IPS-20b (cell line): Measurements from ENCODE around the gene DLG2.

Experiments
- H3K27ac ChIP-seq: one replicate; pipeline ENCODE4 v1.5.1; 2013; ENCODE audit warnings: low read length
- H3K27me3 ChIP-seq: 2 replicates; pipeline ENCODE4 v1.6.1; 2013; ENCODE audit warnings: mild to moderate bottlenecking, low read length, inconsistent platforms; ENCODE audit not compliant: insufficient read depth
- H3K36me3 ChIP-seq: 2 replicates; pipeline ENCODE4 v1.6.1; 2013; ENCODE audit warnings: low read depth, mild to moderate bottlenecking, inconsistent platforms, low read length, moderate library complexity; ENCODE audit not compliant: insufficient read depth
- H3K4me1 ChIP-seq: 2 replicates; pipeline ENCODE4 v1.6.1; 2013; ENCODE audit warnings: mild to moderate bottlenecking, control low read depth, inconsistent platforms, low read length, moderate library complexity; ENCODE audit not compliant: insufficient read depth
- H3K4me3 ChIP-seq: 2 replicates; pipeline ENCODE4 v1.5.1; 2013; ENCODE audit warnings: mild to moderate bottlenecking, low read length, inconsistent platforms
- H3K9ac ChIP-seq: 2 replicates; pipeline ENCODE4 v1.6.1; 2013; ENCODE audit warnings: low read depth, mild to moderate bottlenecking, inconsistent platforms, low read length, moderate library complexity
- H3K9me3 ChIP-seq: 2 replicates; pipeline ENCODE4 v1.6.1; 2013; ENCODE audit warnings: mild to moderate bottlenecking, low read depth, low read length, inconsistent platforms; ENCODE audit not compliant: insufficient read depth

Gene DLG2

DNA sequence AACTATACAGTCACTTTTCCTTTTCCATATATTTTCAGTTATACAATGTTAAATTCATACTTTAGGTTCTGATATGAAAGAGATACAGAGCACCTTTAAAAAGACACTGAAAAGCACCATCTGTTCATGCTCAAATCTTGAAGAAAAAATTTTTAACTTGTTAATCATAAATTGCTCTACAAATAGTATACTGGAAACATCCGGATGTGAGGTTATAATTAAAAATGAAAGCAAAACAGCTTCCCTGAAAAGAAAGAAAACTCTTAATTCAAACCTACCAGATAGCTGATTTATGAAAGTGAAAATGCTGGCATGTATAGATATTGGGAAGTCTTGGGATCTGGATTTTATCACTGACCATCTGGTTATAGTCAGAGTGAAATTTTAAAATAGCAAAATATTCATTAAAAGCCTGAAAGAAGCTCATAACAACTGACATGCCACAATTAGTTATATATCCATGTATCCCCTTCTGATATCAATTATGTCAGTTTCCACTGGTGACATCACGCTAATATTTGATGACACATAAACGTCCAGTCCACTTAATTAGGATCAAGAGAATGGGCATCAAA lies 740.0 kb downstream of the DLG2 start:
- H3K27ac ChIP-seq = no peak overlapping the region
- no peaks in the 10 kb centered on the region for H3K4me1 ChIP-seq
- H3K36me3 ChIP-seq = no peaks in the 10 kb centered on the region
- H3K4me3 ChIP-seq = no peak overlapping the region
- no peaks in the 10 kb centered on the region for H3K9me3 ChIP-seq
- no peaks in the 10 kb centered on the region for H3K27me3 ChIP-seq
- H3K9ac ChIP-seq = no peak overlapping the region

DNA sequence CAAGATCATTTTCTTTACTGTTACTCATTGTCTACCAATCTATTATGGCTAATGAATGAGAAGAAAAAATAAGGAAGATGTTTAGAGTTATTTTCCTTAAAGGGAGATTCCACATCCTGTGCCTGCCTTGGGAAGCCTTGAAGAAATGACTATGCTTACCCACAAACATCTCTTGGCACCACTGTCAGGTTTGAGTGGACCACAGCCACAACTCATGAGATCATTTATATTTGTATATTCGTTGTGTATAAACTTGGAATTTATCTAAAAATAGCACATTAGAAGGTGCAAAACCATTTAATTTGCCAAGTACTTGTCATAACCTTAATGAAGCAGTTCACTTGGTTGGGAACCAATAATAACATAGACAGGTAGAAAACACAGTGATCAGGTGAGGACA lies 740.8 kb downstream of the DLG2 start:
- Histone ChIP-seq H3K4me3 (no peak overlapping the region), H3K4me1 (no peaks in the 10 kb centered on the region)

GRCh38 chr11:84884836-84885235 lies 742.3 kb downstream of the DLG2 start:
- no peaks in the 10 kb centered on the region for H3K4me1 ChIP-seq
- H3K4me3 ChIP-seq = no peak overlapping the region
- no peak overlapping the region for H3K27ac ChIP-seq
- H3K9ac ChIP-seq = no peak overlapping the region
- no peaks in the 10 kb centered on the region for H3K36me3 ChIP-seq
- no peaks in the 10 kb centered on the region for H3K9me3 ChIP-seq
- no peaks in the 10 kb centered on the region for H3K27me3 ChIP-seq

More for the DNA sequence above, 740.8 kb downstream of the DLG2 start:
- Histone ChIP-seq H3K9me3 (no peaks in the 10 kb centered on the region), H3K36me3 (no peaks in the 10 kb centered on the region), H3K27me3 (no peaks in the 10 kb centered on the region), H3K9ac (no peak overlapping the region), H3K27ac (no peak overlapping the region)

DNA sequence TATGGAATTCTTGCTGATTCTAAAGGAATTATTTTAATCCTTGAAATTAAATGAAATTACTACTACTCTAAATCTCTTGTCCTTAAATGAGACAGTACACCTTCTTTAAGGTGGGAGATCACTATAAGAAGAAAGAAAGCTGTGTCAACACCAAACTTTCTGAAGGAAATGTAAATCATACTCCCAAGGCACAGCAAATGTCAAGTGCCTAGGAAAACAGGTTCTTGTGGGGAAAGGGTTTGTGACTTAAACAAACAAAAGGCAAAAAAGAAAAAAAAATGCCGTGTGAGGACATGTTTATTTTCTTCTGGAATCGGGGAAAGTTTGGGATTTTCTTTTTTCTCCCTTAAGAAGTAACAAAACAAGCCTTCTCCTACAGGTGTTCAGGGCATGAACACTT lies 745.1 kb downstream of the DLG2 start:
- Histone ChIP-seq H3K9me3 (no peaks in the 10 kb centered on the region), H3K27me3 (no peaks in the 10 kb centered on the region), H3K36me3 (no peaks in the 10 kb centered on the region), H3K9ac (no peak overlapping the region), H3K4me1 (no peaks in the 10 kb centered on the region), H3K27ac (no peak overlapping the region), H3K4me3 (no peak overlapping the region)

DNA sequence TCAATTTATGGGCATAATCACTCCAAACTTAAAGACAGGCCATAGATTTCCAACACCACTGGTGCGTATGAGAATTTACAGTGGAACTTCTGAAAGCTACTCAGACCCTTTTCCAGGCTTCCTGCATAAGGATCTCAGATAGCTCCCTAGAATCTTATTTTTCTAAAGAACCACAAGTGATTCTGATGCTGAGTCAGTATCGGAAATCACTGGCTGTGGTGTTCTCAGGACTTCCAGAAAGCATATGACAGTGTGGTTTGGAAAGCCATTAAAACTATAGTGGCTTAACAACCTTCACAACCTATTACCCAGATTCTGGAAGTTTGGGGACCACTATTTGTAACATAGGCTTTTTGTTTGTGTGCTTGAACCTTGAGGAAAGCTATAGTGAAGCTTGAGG lies 756.0 kb downstream of the DLG2 start:
- Histone ChIP-seq H3K27ac (no peak overlapping the region), H3K9me3 (no peaks in the 10 kb centered on the region), H3K4me3 (no peak overlapping the region), H3K9ac (no peak overlapping the region), H3K4me1 (no peaks in the 10 kb centered on the region), H3K36me3 (no peaks in the 10 kb centered on the region), H3K27me3 (no peaks in the 10 kb centered on the region)

GRCh38 chr11:84870486-84870885 lies 756.7 kb downstream of the DLG2 start:
- Histone ChIP-seq H3K36me3 (no peaks in the 10 kb centered on the region), H3K9ac (no peak overlapping the region), H3K9me3 (no peaks in the 10 kb centered on the region), H3K4me3 (no peak overlapping the region), H3K4me1 (peaks cover 3% of the 10 kb centered on the region; the same call in 1 of the 2 replicates), H3K27ac (no peak overlapping the region), H3K27me3 (no peaks in the 10 kb centered on the region)

- Histone ChIP-seq H3K27me3 (no peaks in the 10 kb centered on the region), H3K4me1 (peaks cover 3% of the 10 kb centered on the region; the same call in 1 of the 2 replicates), H3K36me3 (no peaks in the 10 kb centered on the region), H3K27ac (no peak overlapping the region), H3K4me3 (no peak overlapping the region), H3K9me3 (no peaks in the 10 kb centered on the region), H3K9ac (no peak overlapping the region)
Observed at GRCh38 chr11:84866922-84867321, 760.2 kb downstream of the DLG2 start.

- H3K9me3 ChIP-seq = no peaks in the 10 kb centered on the region
- H3K27me3 ChIP-seq = no peaks in the 10 kb centered on the region
- H3K9ac ChIP-seq = peak overlapping the region; percentile 3; the same call in 1 of the 2 replicates
- H3K4me3 ChIP-seq = no peak overlapping the region
- peaks cover 5% of the 10 kb centered on the region; the same call in 1 of the 2 replicates for H3K4me1 ChIP-seq
- no peaks in the 10 kb centered on the region for H3K36me3 ChIP-seq
- H3K27ac ChIP-seq = no peak overlapping the region
Observed at GRCh38 chr11:84865791-84866535, 761.2 kb downstream of the DLG2 start.

GRCh38 chr11:84865257-84865656 lies 761.9 kb downstream of the DLG2 start:
- no peaks in the 10 kb centered on the region for H3K36me3 ChIP-seq
- no peak overlapping the region for H3K9ac ChIP-seq
- H3K4me3 ChIP-seq = no peak overlapping the region
- no peaks in the 10 kb centered on the region for H3K27me3 ChIP-seq
- no peak overlapping the region for H3K27ac ChIP-seq
- H3K9me3 ChIP-seq = no peaks in the 10 kb centered on the region
- peaks cover 12% of the 10 kb centered on the region; the same call in 1 of the 2 replicates for H3K4me1 ChIP-seq

DNA sequence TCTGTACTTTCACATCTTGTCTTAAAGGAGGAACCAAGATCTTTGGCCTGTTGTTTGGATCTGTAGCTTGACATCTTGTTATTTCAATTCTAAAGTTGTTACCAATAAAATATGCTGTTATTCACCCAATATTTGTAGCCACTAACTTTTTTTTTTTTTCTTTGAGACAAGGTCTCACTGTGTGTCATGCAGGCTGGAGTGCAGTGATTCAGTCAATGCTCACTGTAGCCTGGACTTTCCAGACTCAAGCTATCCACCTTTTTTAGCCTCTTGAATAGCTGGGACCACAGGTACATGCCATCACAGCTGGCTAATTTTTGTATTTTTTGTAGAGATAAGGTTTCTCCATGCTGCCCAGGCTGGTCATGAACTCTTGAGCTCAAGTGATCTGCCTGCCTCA lies 769.4 kb downstream of the DLG2 start:
- Histone ChIP-seq H3K4me1 (peaks cover 10% of the 10 kb centered on the region; the same call in 1 of the 2 replicates), H3K27me3 (no peaks in the 10 kb centered on the region), H3K4me3 (no peak overlapping the region), H3K36me3 (no peaks in the 10 kb centered on the region), H3K9me3 (no peaks in the 10 kb centered on the region), H3K9ac (no peak overlapping the region), H3K27ac (no peak overlapping the region)

GRCh38 chr11:84855508-84856245 lies 771.5 kb downstream of the DLG2 start:
- Histone ChIP-seq H3K27ac (no peak overlapping the region), H3K27me3 (no peaks in the 10 kb centered on the region), H3K9ac (no peak overlapping the region), H3K4me3 (no peak overlapping the region), H3K9me3 (no peaks in the 10 kb centered on the region), H3K4me1 (peaks cover 4% of the 10 kb centered on the region; the same call in 1 of the 2 replicates), H3K36me3 (no peaks in the 10 kb centered on the region)

DNA sequence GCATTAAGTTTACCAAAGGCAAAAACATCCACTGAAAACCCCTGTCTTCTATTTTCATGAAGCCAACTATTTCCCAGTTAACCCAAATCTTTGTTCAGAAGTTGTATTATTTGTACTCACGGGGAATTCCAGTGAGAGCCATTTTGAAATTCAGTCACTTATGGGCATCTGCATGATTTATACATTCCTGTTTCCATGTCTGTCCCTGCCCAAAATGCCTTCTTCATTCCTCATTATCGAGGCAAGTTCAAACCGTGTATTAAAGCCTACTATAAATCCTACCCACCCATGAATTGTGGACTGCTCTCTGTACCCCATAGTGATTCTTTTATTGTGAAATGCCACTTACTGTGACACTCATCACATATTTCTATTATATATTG lies 772.7 kb downstream of the DLG2 start:
- Histone ChIP-seq H3K4me1 (no peaks in the 10 kb centered on the region), H3K4me3 (no peak overlapping the region), H3K27me3 (no peaks in the 10 kb centered on the region), H3K27ac (no peak overlapping the region), H3K9ac (no peak overlapping the region), H3K36me3 (no peaks in the 10 kb centered on the region), H3K9me3 (no peaks in the 10 kb centered on the region)
